Keratinocyte (primary cell): ENCODE results near the gene PRRX1.

Source experiments
- CTCF ChIP-seq, 3 experiments: IDR thresholded peaks in 1 of 3; conservative IDR thresholded peaks in 1 of 3; optimal IDR thresholded peaks in 1 of 3; 2 replicates in 2 of 3; 3 replicates in 1 of 3; pipeline versions ENCODE3 to v1.5.1; 2011; ENCODE audit warnings: low read length in 3 of 3, mild to moderate bottlenecking in 3 of 3, moderate library complexity in 2 of 3, control low read depth in 1 of 3, inconsistent platforms in 1 of 3; ENCODE audit not compliant: insufficient read depth in 2 of 3; ENCODE audit errors: extremely low read depth in 1 of 3
- EZH2 ChIP-seq: IDR thresholded peaks from one replicate; pipeline ENCODE4 v1.6.1; 2012; ENCODE audit warnings: inconsistent platforms, mild to moderate bottlenecking, low read length, moderate library complexity

DNA sequence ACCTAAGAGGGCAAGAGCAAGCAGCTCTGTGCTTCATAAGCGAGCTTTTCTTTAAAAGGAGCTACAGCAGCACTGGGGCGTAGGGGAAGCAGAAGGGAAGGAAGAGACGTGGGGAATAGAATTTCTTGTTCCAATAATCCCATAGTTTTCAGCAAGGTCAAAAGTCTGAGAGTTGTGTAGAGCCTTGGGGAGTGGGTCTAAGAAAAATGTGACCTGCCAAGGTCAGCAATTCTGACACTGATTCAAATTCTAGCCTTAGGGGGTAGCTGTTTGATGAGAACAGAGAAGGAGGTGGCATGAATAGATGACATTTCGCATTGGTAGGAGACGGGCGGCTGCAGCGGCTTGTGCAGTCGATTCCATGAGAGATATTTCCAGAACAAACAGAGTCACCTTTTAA, 22.4 kb downstream of the PRRX1 start:
- no peak for TF ChIP-seq EZH2
- no peak for TF ChIP-seq CTCF (optimal IDR thresholded peaks at IDR 0.05 in 1 of 3, IDR thresholded peaks at IDR 0.05 in 1 of 3, conservative IDR thresholded peaks at IDR 0.05 in 1 of 3; ENCODE audit: extremely low read depth in 1 of 3, insufficient read depth in 2 of 3, low read length in 3 of 3)
